Kidney epithelial cell (primary cell): ENCODE data around the gene DNAH8. TPM values are rescaled to one million over a fixed set of nuclear protein-coding genes. Genes with fewer than 3 reads are reported as not detected.

Experiments used
- DNase-seq: peaks from one replicate; pipeline ENCODE4 v3.0.0-alpha.2; 2010; ENCODE audit warnings: low read depth
- H3K27me3 ChIP-seq: 2 replicates; pipeline ENCODE4 v1.6.0; 2011; ENCODE audit warnings: low read length; ENCODE audit not compliant: control insufficient read depth, insufficient read depth
- H3K36me3 ChIP-seq: 2 replicates; pipeline ENCODE4 v1.5.1; 2011; ENCODE audit warnings: low read length; ENCODE audit not compliant: control insufficient read depth, insufficient read depth
- H3K4me3 ChIP-seq: 2 replicates; pipeline ENCODE4 v1.5.1; 2011; ENCODE audit warnings: low read depth, mild to moderate bottlenecking, control low read depth, low read length
- CTCF ChIP-seq: IDR thresholded peaks from 2 replicates; pipeline ENCODE4 v1.5.1; 2011; ENCODE audit warnings: mild to moderate bottlenecking, moderate library complexity, low read length, control low read depth, inconsistent platforms; ENCODE audit not compliant: insufficient read depth, poor library complexity, severe bottlenecking
- total RNA-seq: library from RNA; depleted of rRNA; stranded (reverse); fragments of >200 nt; gene quantifications from 2 replicates; pipeline ENCODE4 v1.2.3, GENCODE V29; 2015

DNAH8 gene
- total RNA-seq, 1 donor from 2014 or later: not detected

- TF ChIP-seq CTCF: no peak
- H3K36me3 ChIP-seq: no peaks in the 10 kb centered on the region
Measured at GRCh38 chr6:38703949-38704590, 11.0 kb upstream of the DNAH8 start.

GRCh38 chr6:38705924-38706323 is 9.2 kb upstream of the DNAH8 start:
- TF ChIP-seq CTCF: no peak
- Histone ChIP-seq H3K4me3 (no peak overlapping the region), H3K27me3 (no peaks in the 10 kb centered on the region), H3K36me3 (no peaks in the 10 kb centered on the region)
- DNase-seq: no peak

More at GRCh38 chr6:38703949-38704590, 11.0 kb upstream of the DNAH8 start:
- Histone ChIP-seq H3K27me3 (no peaks in the 10 kb centered on the region), H3K4me3 (no peak overlapping the region)
- DNase-seq: no peak

- H3K27me3 ChIP-seq: no peaks in the 10 kb centered on the region
- DNase-seq: no peak
- TF ChIP-seq CTCF: no peak
- H3K36me3 ChIP-seq: no peaks in the 10 kb centered on the region
- H3K4me3 ChIP-seq: no peak overlapping the region
Measured at GRCh38 chr6:38708496-38708895, 6.6 kb upstream of the DNAH8 start.

GRCh38 chr6:38713812-38714211 is 1.3 kb upstream of the DNAH8 start:
- TF ChIP-seq CTCF: no peak
- no peak for DNase-seq
- Histone ChIP-seq H3K27me3 (peaks cover 4% of the 10 kb centered on the region), H3K36me3 (no peaks in the 10 kb centered on the region), H3K4me3 (no peak overlapping the region)

GRCh38 chr6:38714239-38715015 is 684 bp upstream of the DNAH8 start:
- no peaks in the 10 kb centered on the region for H3K36me3 ChIP-seq
- no peak for TF ChIP-seq CTCF
- peak overlapping the region; percentile 34 for H3K4me3 ChIP-seq
- DNase-seq: no peak
- peaks cover 4% of the 10 kb centered on the region for H3K27me3 ChIP-seq
